RKO (cell line): ENCODE data around the gene AKR1C3.
"Not testable (repeated sequence)": the region's sequence is repeated elsewhere in the genome, so short reads cannot be mapped to it uniquely, and the experiment has no call there.

Experiments
- DNase-seq: peaks from one replicate; pipeline ENCODE4 v3.0.0-alpha.2; 2016; ENCODE audit warnings: low spot score

AKR1C3 gene

GRCh38 chr10:5136468-5137087 is 42.4 kb downstream of the AKR1C3 start:
- DNase-seq, result no peak

- not testable (repeated sequence) for DNase-seq
Measured at GRCh38 chr10:5137699-5138098, 43.5 kb downstream of the AKR1C3 start.

- no peak for DNase-seq
Measured at GRCh38 chr10:5142199-5142598, 48.0 kb downstream of the AKR1C3 start.

- DNase-seq, result no peak
Measured at GRCh38 chr10:5143137-5143536, 48.9 kb downstream of the AKR1C3 start.

- no peak for DNase-seq
Measured at GRCh38 chr10:5146920-5147254, 52.7 kb downstream of the AKR1C3 start.

GRCh38 chr10:5147255-5147980 is 53.2 kb downstream of the AKR1C3 start:
- no peak for DNase-seq

- no peak for DNase-seq
Measured at GRCh38 chr10:5147981-5148677, 53.9 kb downstream of the AKR1C3 start.

- DNase-seq, result no peak
Measured at GRCh38 chr10:5148678-5149032, 54.4 kb downstream of the AKR1C3 start.

- no peak for DNase-seq
Measured at GRCh38 chr10:5151076-5151475, 56.9 kb downstream of the AKR1C3 start.

- no peak for DNase-seq
Measured at GRCh38 chr10:5155951-5156350, 61.7 kb downstream of the AKR1C3 start.
